ENCODE results near the gene KCNK3.
"Not testable (repeated sequence)": the region's sequence is repeated elsewhere in the genome, so short reads cannot be mapped to it uniquely, and the experiment has no call there.

The KCNK3 gene

DNA sequence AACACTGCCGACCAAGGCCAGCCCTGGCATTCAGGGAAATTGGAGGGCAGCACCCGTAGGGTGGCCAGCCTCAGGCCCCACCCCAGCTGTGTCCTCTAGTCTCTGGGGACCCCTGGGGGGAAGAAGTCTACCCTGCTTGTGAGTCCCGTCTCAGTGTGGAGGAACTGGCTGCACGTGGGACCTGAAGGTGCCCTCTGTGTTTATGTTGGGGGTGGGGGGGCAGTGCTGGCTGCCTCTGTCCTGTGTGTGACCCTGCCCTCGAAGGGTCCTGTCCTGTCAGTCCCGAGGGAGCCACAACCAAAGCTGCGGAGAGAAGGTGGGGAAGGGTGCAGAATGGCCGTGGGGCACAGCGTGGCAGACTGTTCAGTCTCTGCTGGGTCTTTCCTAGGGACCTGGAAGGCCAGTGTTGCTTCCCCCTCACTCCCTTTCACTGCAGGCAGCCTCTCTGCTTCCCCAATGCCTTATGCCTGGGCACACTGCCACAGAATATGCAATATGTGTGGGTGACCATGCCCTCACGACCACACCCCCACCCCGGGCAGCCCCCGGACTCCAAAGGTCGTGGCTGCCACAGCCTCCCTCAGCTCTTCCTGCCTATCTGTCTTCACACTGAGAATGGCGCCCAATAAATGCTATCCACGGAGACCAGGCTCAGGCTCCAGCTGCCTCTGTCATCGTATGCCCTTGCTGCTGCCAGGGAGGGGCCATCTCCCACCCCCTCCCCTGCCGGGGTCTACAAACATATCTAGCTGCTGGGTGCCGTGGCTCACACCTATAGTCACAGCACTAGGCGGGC lies 38.2 kb downstream of the KCNK3 start:
- no peak for DNase-seq (ENCODE audit: low read depth)

DNA sequence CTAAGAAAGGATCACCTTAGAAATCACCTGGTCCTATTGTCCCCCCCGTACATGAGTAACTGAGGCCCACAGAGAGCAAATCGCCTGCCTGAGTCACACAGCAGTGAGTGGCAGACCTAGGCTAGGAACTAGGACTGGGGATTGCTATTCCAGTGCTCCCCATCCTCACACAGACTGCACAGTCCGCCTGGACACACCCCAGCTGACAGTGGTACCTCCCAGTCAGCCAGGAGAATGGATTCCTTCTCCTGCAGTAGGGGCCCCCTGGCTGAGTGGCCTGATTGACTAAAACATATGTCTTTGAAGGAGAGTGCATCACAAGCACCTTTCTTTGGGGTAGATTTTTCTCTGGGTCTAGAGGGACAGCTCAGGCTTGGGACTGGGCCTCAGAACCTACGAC lies 39.2 kb downstream of the KCNK3 start:
- DNase-seq (ENCODE audit: low read depth), result no peak

DNA sequence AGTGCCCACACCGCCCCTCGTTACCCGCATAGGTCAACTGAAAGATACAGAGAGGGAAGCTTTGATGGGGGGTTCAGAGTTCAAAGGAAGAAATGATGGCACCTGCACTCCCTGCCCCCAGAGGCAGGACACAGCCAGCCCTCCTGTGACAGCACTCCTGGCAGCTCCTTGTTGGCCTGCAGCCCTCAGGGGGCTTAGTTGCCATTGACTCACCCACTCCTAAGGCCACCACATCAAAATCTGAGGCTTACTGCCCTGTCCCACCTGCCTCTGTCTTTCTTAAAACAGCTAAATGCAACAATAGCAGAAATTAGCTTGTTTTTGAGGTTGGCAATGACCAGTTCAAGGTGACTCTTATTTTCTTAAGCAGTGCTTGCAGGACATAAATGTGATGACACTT lies 39.9 kb downstream of the KCNK3 start:
- no peak for DNase-seq (ENCODE audit: low read depth)

DNA sequence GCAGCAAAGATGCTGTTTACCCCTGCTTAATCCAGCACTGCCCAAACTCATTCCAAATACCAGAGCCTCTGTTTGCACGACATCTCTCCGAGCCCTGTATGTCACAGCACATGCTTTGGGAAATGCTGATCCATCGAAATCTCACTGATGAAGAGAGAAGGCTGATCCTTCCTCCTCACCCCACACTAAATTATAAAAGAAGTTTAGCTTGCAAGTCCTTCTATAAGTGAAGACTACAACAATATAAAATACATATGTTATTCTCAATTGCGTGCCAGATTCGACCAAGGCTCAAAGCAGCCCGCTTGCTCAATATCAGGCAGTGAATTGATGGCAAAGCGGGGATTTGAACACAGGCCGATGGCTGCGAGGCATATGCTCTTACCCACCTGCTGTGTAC lies 40.9 kb downstream of the KCNK3 start:
- DNase-seq (ENCODE audit: low read depth), result no peak

DNA sequence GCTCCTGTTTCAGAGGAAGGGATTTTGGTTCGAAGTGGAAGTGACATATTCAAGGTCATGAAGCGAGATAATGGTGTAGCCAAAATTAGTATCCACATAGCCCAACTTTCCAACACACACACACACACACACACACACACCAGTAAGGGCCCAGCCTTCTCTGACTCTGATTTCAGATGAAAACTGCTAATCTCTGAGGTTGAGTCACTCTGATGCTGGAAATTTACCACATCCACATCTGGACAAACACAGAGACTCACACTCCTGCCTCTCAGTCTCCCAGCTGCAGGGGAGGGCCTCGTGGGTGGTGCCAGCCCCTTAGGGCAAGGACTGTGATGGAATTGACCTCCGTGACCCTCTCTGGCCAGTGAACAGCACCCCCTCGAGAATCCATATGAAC lies 42.6 kb downstream of the KCNK3 start:
- peak; percentile 38 for DNase-seq (ENCODE audit: low read depth)

DNA sequence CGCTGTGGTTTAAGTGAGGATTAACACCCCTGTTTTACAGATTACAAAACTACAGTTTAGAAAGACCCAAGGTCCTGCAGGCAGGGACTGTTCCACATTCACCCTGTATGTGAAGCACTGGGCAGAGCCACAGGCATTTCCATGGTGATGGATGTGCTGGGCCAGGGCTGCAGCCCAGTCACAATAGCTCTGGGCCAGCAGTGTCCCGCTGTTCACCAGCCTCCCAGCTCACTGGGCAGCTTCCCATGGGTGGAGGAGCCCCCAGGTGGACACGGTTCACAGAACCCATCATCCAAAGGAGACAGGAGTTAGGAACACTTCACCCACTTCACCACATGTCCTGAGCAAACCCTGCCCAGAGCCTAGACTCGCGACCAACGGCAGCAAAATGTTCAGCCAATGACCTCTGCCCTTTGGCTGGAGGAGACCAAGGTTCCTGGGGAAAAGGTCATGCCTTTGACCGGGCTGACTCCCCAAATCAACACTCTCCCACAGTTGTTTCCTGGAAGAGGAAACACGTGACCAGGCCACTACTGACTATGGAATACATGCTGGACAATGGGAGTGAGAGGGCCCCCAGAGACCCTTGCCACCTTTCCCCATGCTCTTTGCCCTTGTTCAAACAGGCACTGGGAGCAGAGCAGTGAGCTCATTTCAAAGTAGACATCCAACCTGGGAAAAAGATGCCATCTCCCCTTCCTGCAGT lies 43.5 kb downstream of the KCNK3 start:
- no peak for DNase-seq (ENCODE audit: low read depth)

DNA sequence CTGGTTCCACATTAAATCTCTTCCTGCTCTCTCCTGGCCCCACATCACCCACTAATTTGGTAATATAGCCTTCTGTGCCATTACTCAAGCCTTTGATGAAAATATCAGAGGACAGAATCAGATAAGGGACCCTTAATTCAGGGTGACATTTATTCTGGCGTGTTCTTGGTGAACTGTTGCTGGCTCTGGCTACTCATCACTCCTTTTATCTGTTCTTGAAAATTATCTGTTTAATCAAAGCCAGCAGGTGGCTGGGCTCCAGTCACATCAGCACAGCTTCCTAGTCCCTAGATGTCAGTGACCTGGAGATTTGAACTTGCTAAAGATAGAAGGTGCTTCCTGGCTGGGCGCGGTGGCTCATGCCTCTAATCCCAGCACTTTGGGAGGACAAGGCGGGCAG lies 44.7 kb downstream of the KCNK3 start:
- no peak for DNase-seq (ENCODE audit: low read depth)

DNA sequence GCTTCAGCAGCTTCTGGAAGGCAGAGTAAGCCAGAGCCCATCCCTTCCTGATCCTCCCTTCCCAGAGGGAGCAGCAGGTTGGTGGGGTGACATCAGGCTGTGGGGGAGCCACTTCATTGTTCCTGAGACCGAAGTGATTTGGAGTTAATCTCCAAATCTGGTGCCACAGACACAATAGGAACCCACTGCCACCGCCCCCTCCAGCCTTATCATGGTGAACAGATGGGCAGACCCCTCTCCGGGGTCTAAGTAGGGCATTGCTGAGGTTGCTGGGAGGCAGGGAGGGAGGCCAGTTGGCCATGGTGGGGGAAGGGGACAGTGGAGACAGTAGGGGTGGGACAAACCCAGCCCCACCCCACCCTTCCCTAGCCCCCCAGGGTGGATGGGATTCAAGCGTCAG lies 46.0 kb downstream of the KCNK3 start:
- no peak for DNase-seq (ENCODE audit: low read depth)

DNA sequence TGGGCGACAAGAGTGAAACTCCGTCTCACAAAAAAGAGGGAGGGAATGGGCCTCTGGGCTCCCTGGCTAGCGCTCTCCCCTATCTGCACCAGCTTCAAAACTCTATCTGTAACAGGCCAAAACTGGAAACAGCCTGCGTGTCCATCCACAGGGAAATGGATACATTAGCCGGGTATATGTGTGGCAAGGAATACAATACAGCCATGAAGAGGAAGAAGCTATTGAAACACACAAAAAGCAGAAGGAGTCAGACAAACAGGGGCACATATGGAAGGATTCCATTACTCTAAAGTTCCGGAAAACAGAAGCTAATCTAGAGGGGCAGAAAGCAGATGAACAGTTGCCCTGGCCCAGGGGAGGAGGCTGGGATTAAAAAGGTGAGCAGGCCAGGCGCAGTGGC lies 47.0 kb downstream of the KCNK3 start:
- no peak for DNase-seq (ENCODE audit: low read depth)

DNA sequence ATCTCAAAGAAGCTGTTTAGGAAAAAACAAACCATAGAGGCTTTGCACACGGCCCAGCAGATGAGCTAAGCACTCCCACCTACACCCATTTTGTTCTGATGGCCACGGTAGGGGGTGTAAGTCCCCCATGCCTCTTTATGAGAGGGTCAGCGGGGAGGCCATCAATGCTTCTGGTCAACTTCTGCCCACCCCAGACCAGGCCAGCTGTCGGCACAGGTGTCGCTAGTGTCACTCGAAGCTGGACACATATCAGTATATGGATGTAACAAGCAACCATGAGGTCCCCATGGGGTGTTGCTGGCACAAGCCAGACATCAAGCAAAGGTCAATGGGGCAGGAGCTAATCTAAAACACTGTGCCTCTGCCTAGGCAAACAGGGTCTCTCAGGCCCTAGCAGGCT lies 47.8 kb downstream of the KCNK3 start:
- no peak for DNase-seq (ENCODE audit: low read depth)

DNA sequence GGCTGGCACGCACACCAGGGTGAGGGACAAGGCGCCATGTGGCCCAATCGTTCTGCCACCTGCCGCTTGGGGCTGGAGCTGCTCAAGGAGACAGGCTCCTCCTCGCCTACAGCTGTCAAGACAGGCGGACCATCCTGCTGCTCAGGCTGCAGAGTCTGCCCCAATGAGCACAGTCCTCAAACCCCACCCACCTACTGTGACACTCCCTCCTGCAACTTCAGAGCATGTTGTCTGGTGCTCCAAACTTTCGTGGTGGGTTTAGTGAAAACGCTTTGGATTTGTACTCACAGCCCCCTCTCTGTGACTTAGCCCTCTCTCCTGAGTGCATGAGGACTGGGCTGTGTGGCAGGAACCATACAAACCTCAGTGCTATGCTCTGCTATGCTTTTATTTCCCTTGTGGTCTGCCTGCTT lies 48.4 kb downstream of the KCNK3 start:
- DNase-seq (ENCODE audit: low read depth), result no peak

DNA sequence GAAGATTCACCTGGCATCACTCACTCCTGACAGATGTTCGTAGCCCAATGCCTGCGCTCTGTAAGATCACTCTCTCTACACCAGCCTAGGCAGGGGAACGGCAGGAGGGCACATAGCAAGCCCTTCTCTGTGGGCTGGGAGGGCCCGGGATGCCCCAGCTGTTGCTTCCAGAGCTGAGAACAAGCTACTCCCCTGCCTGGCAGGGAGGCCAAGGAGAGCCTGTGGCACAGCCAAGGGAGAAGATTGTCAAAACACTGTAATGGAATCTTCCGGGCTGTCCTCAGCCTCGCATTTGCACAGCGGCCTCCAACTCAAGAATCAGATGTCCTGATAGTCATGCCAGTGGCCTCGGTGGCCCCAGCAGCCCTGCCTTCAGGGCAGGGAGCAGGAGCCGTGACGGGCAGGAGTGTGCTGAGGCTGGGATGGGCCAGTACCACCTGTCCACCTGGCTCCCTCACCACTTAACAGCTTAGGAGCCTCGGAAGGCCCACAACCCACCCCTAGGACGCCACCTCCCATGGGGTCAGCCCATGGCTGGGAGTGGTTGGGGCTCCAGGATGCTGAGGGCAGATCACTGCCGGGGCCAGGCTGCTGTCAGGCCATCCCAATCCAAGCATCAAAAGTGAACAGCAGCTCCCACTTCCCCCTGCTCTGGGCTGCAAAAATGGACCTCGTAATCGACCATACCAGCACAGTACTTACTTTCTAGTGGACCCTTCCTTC lies 49.7 kb downstream of the KCNK3 start:
- DNase-seq (ENCODE audit: low read depth), result no peak

DNA sequence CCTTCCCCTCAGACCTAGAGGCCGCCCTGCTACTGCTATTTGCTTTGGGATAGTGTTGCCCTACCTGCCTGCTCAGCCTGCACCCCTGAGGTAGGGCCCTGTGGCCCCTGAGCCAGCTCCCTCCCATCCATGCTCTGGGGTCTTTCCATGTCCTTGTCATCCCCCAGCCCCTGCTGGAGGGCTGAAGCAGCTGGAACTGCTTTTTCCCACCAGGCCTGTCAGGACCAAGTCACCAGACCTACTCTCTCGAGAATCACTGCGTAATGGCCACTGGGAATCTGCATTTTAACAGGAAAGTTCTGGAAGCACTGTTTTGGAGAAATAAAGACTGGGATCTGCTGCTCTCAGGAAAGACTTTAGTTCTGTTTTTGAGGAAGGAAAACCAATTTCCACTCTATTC lies 51.3 kb downstream of the KCNK3 start:
- DNase-seq (ENCODE audit: low read depth), result no peak

DNA sequence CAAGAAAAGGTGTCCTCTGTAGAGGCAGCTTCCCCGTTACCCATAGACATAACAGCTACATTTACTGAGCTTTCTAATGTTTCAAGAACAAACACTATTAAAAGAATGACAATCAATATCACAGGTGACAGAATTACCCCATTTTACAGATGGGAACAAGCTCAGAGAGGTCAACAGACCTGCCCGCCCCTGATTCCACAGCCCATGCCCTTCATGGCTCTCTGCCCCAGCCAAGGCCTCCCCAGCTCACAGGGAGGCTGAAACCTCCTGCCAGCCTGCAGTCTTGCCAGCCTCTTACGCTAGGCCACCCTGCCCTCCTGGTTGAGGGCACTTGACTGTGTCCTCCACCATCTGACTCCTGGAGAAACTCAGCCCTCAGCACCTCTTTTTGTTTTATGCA lies 52.4 kb downstream of the KCNK3 start:
- DNase-seq (ENCODE audit: low read depth), result no peak

DNA sequence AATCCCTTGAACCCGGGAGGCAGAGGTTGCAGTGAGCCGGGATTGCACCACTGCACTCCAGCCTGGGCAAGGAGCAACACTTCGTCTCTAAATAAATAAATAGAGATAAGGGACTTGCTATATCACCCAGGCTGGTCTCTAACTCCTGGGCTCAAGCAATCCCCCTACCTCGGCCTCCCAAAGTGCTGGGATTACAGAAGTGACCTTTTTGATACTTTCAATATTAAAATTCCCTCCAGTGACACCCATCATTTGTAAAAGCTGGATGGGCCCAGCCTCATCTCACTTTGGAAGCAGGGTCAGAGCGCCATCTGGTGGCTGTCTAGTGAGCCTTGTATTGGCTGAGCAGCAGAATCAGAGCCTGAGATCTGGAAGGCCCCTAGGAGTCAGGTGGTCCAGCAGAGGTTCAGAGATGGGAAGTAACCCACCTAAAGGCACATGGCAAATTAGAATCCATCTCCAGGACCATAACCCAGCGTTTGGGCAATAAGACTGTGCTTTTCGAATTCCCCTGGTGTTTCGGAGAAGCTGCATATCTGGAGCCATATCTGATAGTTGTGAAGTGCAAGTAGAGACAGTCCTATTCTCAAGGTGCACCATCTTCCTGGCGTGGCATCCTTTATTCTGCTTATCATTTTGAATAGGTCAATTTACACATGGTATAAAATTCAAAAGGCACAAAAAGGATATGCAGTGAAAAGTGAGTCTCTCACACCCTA lies 53.2 kb downstream of the KCNK3 start:
- DNase-seq (ENCODE audit: low read depth), result peak; percentile 52

DNA sequence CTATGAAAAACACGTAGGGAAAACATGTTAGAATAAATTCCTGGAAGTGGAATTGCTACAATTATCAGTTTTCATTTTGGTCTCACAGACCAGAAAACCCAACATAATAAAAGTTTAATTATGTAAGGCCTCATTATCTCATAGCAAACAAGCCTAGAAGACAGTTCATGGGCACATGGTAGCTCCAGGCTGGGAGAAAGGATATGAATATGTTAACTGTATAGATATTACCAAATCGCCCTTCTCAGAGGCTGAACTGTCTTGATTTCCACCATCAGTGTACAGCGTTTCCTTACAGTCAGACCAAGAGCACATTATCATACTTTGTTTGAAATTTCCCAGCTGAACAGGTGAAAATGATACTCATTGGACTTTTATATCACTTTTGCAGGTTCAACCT lies 54.4 kb downstream of the KCNK3 start:
- no peak for DNase-seq (ENCODE audit: low read depth)

DNA sequence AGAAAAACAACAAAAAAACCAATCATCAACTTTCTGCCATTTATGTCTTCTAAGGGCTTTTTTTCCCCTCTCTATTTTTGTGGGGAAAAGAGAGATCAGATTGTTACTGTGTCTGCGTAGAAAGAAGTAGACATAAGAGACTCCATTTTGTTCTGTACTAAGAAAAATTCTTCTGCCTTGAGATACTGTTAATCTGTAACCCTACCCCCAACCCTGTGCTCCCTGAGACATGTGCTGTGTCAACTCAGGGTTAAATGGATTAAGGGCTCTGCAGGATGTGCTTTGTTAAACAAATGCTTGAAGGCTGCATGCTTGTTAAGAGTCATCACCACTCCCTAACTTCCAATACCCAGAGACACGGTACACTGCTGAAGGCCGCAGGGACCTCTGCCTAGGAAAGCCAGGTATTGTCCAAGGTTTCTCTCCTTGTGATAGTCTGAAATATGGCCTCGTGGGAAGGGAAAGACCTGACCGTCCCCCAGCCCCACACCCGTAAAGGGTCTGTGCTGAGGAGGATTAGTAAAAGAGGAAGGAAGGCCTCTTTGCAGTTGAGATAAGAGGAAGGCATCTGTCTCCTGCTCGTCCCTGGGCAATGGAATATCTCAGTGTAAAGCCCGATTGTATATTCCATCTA lies 57.4 kb downstream of the KCNK3 start:
- not testable (repeated sequence) for DNase-seq (ENCODE audit: low read depth)

DNA sequence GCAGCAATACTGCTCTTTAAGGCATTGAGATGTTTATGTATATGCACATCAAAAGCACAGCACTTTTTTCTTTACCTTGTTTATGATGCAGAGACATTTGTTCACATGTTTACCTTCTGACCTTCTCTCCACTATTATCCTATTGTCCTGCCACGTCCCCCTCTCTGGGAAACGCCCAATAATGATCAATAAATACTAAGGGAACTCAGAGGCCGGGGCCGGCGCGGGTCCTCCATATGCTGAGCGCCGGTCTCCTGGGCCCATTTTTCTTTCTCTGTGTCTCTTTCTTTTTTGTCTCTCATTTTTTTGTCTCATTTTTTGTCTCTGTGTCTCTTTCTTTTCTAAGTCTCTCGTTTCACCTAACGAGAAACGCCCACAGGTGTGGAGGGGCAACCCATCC lies 57.9 kb downstream of the KCNK3 start:
- DNase-seq (ENCODE audit: low read depth), result not testable (repeated sequence)

DNA sequence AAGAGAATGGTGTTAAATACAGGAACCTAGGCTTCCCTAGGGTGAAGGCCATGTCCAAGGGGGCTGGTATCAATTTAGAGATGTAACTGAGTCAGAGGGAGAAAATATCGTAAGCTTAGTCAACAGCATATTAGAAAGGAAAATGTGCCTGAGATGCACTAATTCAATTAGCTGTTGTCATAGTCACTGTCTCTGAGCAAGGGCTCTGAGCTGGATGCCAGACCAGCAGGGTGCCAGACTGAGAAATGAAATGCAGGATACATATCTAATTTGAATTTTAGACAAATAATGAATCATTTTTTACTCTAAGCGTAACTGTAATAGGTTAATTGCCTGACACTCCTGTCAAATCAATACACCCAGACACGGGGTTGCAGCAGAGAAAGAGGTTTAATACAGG lies 60.1 kb downstream of the KCNK3 start:
- no peak for DNase-seq (ENCODE audit: low read depth)

DNA sequence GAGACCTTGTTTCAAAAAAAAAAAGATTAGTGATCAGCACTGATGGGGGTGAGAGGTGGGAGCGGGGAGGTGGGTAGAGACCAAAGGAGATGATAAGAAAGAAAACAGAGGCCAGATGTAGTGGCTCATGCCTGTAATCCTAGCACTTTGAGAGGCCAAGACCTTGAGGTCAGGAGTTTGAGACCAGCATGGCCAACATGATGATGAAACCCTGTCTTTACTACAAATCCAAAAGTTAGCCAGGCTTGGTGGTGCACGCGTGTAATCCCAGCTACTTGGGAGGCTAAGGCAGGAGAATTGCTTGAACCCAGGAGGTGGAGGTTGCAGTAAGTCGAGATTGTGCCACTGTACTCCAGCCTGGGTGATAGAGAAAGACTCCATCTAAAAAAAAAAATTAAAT lies 62.0 kb downstream of the KCNK3 start:
- no peak for DNase-seq (ENCODE audit: low read depth)

DNA sequence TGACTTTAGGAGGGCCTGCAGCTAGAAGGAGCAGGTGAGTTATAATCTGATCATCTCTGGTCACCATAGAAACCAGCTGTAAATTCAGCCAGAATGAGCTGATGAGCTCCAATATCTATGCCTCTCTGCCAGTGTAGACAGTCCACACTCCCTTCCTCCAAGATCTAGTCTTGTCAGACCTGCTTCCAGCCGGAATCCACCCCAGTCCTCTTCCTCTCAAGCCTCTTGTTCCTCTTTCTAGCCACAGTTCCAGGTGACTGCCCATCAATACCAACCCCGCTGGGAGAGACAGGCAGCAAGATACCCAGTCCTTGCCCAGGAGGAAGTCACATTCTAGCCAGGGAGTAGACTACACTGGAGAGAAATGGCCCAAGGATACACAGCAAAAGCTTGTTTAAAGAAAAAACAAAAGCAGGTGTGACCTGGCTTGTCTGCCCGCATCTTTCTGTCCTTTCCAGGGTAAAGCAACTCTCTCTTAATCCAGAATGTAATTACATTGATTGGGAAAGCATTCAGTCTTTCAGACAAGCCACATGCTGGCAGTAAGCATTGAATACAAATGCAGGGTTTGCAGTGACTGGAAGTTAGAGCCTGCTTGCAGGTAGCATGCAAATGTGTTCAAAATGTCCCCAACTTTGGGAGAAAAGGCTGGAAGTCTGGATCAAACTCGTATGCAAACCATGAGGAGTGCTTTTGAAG lies 62.6 kb downstream of the KCNK3 start:
- DNase-seq (ENCODE audit: low read depth), result no peak
